Osteoblast (primary cell): Measurements from ENCODE around the gene CCR3. TPM values are rescaled to one million over a fixed set of nuclear protein-coding genes. Genes with fewer than 3 reads are reported as not detected.

ENCODE experiments used
- DNase-seq: peaks from one replicate; pipeline ENCODE4 v3.0.0; 2011; ENCODE audit warnings: low spot score, mixed read lengths; ENCODE audit not compliant: insufficient read length; ENCODE audit errors: missing footprints
- H2AFZ ChIP-seq: 2 replicates; pipeline ENCODE4 v1.6.0; 2011; ENCODE audit warnings: mild to moderate bottlenecking, low read length
- H3K27ac ChIP-seq: 2 replicates; pipeline ENCODE4 v1.5.1; 2011; ENCODE audit warnings: mild to moderate bottlenecking, low read depth, low read length, moderate library complexity
- H3K27me3 ChIP-seq: 2 replicates; pipeline ENCODE4 v1.6.0; 2012; ENCODE audit warnings: mild to moderate bottlenecking, control low read depth, inconsistent platforms, low read length, moderate library complexity; ENCODE audit not compliant: insufficient read depth
- H3K36me3 ChIP-seq: 2 replicates; pipeline ENCODE4 v1.5.1; 2011; ENCODE audit warnings: mild to moderate bottlenecking, low read length, control low read depth, moderate library complexity; ENCODE audit not compliant: insufficient read depth
- H3K4me1 ChIP-seq: 2 replicates; pipeline ENCODE4 v1.5.1; 2011; ENCODE audit warnings: mild to moderate bottlenecking, low read length, control low read depth, moderate library complexity; ENCODE audit not compliant: insufficient read depth
- H3K4me2 ChIP-seq: 2 replicates; pipeline ENCODE4 v1.6.0; 2011; ENCODE audit warnings: mild to moderate bottlenecking, low read length; ENCODE audit not compliant: insufficient read depth
- H3K4me3 ChIP-seq: fragments of 200-600 bp; sonication (generic); 3 replicates; pipeline ENCODE4 v1.5.1; 2012; ENCODE audit warnings: mild to moderate bottlenecking, low read length, inconsistent platforms; ENCODE audit not compliant: insufficient read depth
- H3K79me2 ChIP-seq: 2 replicates; pipeline ENCODE4 v1.6.0; 2012; ENCODE audit warnings: mild to moderate bottlenecking, low read length, control low read depth, inconsistent platforms; ENCODE audit not compliant: insufficient read depth
- H3K9me3 ChIP-seq: 2 replicates; pipeline ENCODE4 v1.5.1; 2011; ENCODE audit warnings: low read depth, low read length, control low read depth
- H4K20me1 ChIP-seq: 2 replicates; pipeline ENCODE4 v1.6.0; 2012; ENCODE audit warnings: mild to moderate bottlenecking, low read length, control low read depth; ENCODE audit not compliant: insufficient read depth
- total RNA-seq: library from RNA; depleted of rRNA; stranded (reverse); fragments of >200 nt; gene quantifications from 2 replicates; pipeline ENCODE4 v1.2.3, GENCODE V29; 2012
- TF ChIP-seq, protein P1 (sequence below): IDR thresholded peaks from 2 replicates; pipeline ENCODE4 v1.5.1; 2011; ENCODE audit warnings: mild to moderate bottlenecking, low read depth, low read length, moderate library complexity; ENCODE audit errors: extremely low read depth

Gene CCR3
- total RNA-seq, 1 donor = not detected

DNA sequence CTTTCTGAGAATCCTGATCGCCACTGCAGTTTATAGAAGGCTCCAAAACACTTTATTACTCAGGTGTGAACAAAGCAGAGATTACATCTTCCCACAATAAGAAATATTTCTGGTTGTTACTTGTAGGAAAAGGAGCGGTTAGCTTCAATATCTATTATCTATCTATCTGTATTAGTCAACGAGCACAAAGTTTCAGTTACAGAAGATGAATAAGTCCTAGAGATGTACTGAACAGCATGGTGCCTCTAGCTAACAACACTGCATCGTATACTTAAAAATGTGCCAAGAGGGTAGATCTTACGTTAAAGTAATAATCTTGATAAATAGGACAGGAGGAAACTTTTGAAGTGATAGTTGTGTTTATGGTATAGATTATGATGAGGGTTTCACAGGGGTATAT is 10.9 kb upstream of the CCR3 start:
- Histone ChIP-seq H3K36me3 (no peaks in the 10 kb centered on the region), H3K79me2 (no peaks in the 10 kb centered on the region), H3K4me1 (no peaks in the 10 kb centered on the region), H3K27me3 (peaks cover 48% of the 10 kb centered on the region), H3K27ac (no peak overlapping the region), H3K4me3 (no peak overlapping the region), H3K4me2 (no peak overlapping the region), H2AFZ (no peak overlapping the region), H3K9me3 (no peaks in the 10 kb centered on the region), H4K20me1 (no peaks in the 10 kb centered on the region)
- TF ChIP-seq, protein P1, sequence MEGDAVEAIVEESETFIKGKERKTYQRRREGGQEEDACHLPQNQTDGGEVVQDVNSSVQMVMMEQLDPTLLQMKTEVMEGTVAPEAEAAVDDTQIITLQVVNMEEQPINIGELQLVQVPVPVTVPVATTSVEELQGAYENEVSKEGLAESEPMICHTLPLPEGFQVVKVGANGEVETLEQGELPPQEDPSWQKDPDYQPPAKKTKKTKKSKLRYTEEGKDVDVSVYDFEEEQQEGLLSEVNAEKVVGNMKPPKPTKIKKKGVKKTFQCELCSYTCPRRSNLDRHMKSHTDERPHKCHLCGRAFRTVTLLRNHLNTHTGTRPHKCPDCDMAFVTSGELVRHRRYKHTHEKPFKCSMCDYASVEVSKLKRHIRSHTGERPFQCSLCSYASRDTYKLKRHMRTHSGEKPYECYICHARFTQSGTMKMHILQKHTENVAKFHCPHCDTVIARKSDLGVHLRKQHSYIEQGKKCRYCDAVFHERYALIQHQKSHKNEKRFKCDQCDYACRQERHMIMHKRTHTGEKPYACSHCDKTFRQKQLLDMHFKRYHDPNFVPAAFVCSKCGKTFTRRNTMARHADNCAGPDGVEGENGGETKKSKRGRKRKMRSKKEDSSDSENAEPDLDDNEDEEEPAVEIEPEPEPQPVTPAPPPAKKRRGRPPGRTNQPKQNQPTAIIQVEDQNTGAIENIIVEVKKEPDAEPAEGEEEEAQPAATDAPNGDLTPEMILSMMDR = no peak
- no peak for DNase-seq

DNA sequence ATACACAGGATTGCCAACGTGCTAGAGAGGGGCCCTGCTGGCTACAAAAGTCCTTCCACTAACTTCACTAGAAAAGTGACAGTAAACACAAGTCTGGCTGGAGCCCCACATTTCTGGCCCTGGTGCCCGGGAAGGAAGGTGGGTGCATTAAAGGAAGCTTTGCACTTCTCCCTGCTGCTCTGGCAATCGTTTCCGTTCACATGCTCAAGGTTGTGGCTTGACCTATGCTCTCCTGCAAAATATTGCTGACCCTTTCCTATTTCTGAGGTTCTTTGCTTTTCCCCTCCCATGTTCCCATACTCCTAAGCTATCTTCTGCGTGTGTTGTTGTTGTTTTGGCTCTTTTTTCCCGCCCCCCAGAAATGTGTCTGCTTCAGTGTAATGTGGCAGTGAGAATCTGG is 9.1 kb upstream of the CCR3 start:
- Histone ChIP-seq H3K4me2 (no peak overlapping the region), H3K36me3 (no peaks in the 10 kb centered on the region), H2AFZ (no peak overlapping the region), H3K4me3 (no peak overlapping the region), H4K20me1 (no peaks in the 10 kb centered on the region), H3K9me3 (no peaks in the 10 kb centered on the region), H3K27ac (no peak overlapping the region), H3K27me3 (peaks cover 55% of the 10 kb centered on the region), H3K79me2 (no peaks in the 10 kb centered on the region), H3K4me1 (no peaks in the 10 kb centered on the region)
- TF ChIP-seq, protein P1 = no peak
- no peak for DNase-seq

DNA sequence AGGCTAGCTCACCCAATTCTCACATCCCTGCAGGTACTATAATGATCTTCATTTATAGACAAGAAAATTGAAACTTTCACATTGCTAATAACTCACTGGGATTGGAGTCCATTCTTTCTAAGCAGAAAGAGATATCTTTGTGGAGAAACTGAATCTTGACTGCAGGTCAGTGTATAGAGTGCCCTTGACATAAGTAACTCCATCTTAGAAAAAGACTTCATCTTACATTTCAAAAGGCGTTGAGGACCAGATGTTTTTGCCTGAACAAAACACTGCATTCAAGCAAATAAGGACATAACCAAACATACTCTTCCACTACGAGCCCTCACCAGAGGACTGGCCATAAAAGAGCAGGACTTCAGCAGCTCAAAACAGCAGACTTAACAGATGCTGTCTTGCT is 6.8 kb upstream of the CCR3 start:
- DNase-seq = no peak
- TF ChIP-seq, protein P1 = no peak
- Histone ChIP-seq H3K27ac (no peak overlapping the region), H3K27me3 (peaks cover 54% of the 10 kb centered on the region), H3K4me1 (no peaks in the 10 kb centered on the region), H3K4me2 (no peak overlapping the region), H3K79me2 (no peaks in the 10 kb centered on the region), H3K36me3 (no peaks in the 10 kb centered on the region), H2AFZ (no peak overlapping the region), H4K20me1 (no peaks in the 10 kb centered on the region), H3K9me3 (no peaks in the 10 kb centered on the region), H3K4me3 (no peak overlapping the region)

DNA sequence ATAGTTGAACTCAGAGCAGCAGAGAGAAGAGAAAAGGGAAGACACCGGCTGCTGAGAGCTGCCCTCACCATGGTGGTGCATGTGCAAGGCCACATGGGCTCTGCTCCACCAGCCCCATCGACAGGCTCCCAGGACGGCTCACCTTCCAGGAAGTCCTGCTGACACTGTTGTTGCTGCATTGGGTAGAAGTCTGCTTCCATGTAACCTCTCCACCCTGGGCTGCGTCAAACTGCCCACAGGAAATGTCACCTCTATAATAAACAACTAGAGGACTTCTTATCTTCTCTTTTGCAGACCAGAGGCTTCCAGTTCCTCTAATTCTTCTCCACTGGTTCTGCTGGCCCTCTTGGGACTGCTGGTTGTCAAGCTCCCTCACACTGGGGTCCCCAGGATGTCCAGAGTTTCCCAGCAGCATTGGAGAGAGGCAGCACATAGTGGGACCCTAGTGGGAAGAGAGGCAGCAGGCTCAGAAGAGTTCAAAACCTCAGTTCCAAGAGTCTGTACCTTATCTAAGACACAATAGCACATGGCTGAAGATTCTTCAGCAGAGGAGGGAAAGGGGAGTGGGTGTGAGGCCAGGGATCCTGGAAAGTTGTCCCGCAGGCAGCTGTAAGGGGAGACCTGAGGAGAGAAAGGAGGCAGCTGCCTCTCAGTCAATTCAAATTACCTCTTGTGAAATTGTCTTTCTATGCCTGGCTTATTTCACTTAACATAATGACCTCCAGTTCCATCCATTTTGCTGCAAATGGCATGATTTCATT is 5.8 kb upstream of the CCR3 start:
- DNase-seq = peak; percentile 15
- Histone ChIP-seq H3K4me3 (no peak overlapping the region), H2AFZ (no peak overlapping the region), H4K20me1 (no peaks in the 10 kb centered on the region), H3K36me3 (no peaks in the 10 kb centered on the region), H3K79me2 (no peaks in the 10 kb centered on the region), H3K27ac (no peak overlapping the region), H3K27me3 (peaks cover 50% of the 10 kb centered on the region), H3K4me1 (no peaks in the 10 kb centered on the region), H3K9me3 (no peaks in the 10 kb centered on the region), H3K4me2 (no peak overlapping the region)
- TF ChIP-seq, protein P1 = no peak
